Spleen (tissue), 11 donors: ENCODE data around the gene GNAZ. TPM values are rescaled to one million over a fixed set of nuclear protein-coding genes. Genes with fewer than 3 reads are reported as not detected.

ENCODE experiments used
- DNase-seq: peaks from one replicate; pipeline ENCODE4 v3.0.0-alpha.2; 2020
- H3K27ac ChIP-seq, 8 donors: fragments of 200-600 bp; sonication (generic) in 7 of 8; 1 replicate in 4 of 8; 2 replicates in 4 of 8; pipeline versions ENCODE4 v1.5.0 to v1.8.0; 2016 to 2021; ENCODE audit warnings: inconsistent platforms in 4 of 8, mild to moderate bottlenecking in 4 of 8, moderate library complexity in 1 of 8
- H3K27me3 ChIP-seq, 7 donors: fragments of 200-600 bp; sonication (generic) in 6 of 7; replicated peaks in 1 of 7; 1 replicate in 4 of 7; 2 replicates in 3 of 7; pipeline versions ENCODE4 v1.5.0 to v1.8.0; 2016 to 2021; ENCODE audit warnings: inconsistent platforms in 3 of 7, mild to moderate bottlenecking in 1 of 7
- H3K36me3 ChIP-seq, 6 donors: fragments of 200-600 bp; sonication (generic) in 5 of 6; 1 replicate in 4 of 6; 2 replicates in 2 of 6; pipeline versions ENCODE4 v1.5.0 to v1.8.0; 2016 to 2021; ENCODE audit warnings: inconsistent platforms in 2 of 6
- H3K4me1 ChIP-seq, 6 donors: fragments of 200-600 bp; sonication (generic) in 5 of 6; 1 replicate in 3 of 6; 2 replicates in 3 of 6; pipeline versions ENCODE4 v1.5.0 to v1.8.0; 2016 to 2021; ENCODE audit warnings: inconsistent platforms in 3 of 6
- H3K4me3 ChIP-seq, 8 donors: fragments of 200-600 bp; sonication (generic) in 7 of 8; 1 replicate in 4 of 8; 2 replicates in 4 of 8; pipeline versions ENCODE4 v1.5.0 to v1.8.0; 2016 to 2021; ENCODE audit warnings: inconsistent platforms in 4 of 8, mild to moderate bottlenecking in 4 of 8, moderate library complexity in 2 of 8
- H3K9me3 ChIP-seq, 8 donors: fragments of 200-600 bp; sonication (generic) in 7 of 8; 1 replicate in 4 of 8; 2 replicates in 4 of 8; pipeline versions ENCODE4 v1.5.0 to v1.8.0; 2016 to 2021; ENCODE audit warnings: inconsistent platforms in 4 of 8
- CTCF ChIP-seq, 11 experiments: fragments of 200-600 bp in 7 of 11; fragments of 450-650 bp in 4 of 11; sonication (generic) in 4 of 11; IDR thresholded peaks in 8 of 11; conservative IDR thresholded peaks in 3 of 11; 1 replicate in 7 of 11; 2 replicates in 4 of 11; pipeline versions ENCODE4 v1.4.0 to v1.8.0; 2016 to 2021; ENCODE audit warnings: antibody characterized with exemption in 11 of 11, inconsistent platforms in 4 of 11, mild to moderate bottlenecking in 1 of 11
- POLR2A ChIP-seq, 3 donors: fragments of 450-650 bp; IDR thresholded peaks; one replicate each; pipeline ENCODE4 v1.5.1; 2017; ENCODE audit warnings: antibody characterized with exemption in 3 of 3, mild to moderate bottlenecking in 1 of 3
- POLR2AphosphoS5 ChIP-seq, 3 donors: sonication (generic); formaldehyde crosslinking; IDR thresholded peaks; one replicate each; pipeline ENCODE4 v1.5.1; 2017; ENCODE audit warnings: antibody characterized with exemption in 3 of 3
- WGBS, 5 donors: extraction: QIAGEN DNeasy Blood & Tissue Kit in 3 of 5; methylation state at CpG; one replicate each; pipeline versions ENCODE4 v1.1.5 to v1.1.7; 2013 to 2018; 5-methylcytosine and 5-hydroxymethylcytosine counted together
- intact Hi-C: fragments of 100-400 bp; cut with DNase I; formaldehyde crosslinking; loops from one replicate; pipeline ENCODE4 v1.15.0; 2023; ENCODE audit warnings: low total_unique reads
- polyA plus RNA-seq, 3 donors: library from polyadenylated mRNA; stranded (reverse); fragments of 200-250 nt; gene quantifications; one replicate each; pipeline ENCODE4 v1.2.1, GENCODE V29; 2013
- total RNA-seq, 7 donors: library from RNA; depleted of rRNA in 3 of 7; stranded (reverse); fragments of >200 nt in 3 of 7; fragmentation: NEBNext Ultra II Directional in 4 of 7; extraction: Animal tissue kit (Norgen Biotek cat#: 25700) in 4 of 7; gene quantifications; one replicate each; pipeline versions ENCODE4 v1.1.0 to v1.2.1, GENCODE V29; 2016 to 2021
- donor health status: healthy with polysubstance abuse.
- donor health status: DM: no; HTN: no; CAD: no; lungs with moderate emphysema.
- donor health status: DM: no; HTN: no; CAD: no.
- donor health status: Bipolar disorder and iron deficiency.
- donor health status: healthy.
- donor health status: DM: no; HTN: no; CAD: no.
- donor health status: DM: yes; HTN: yes; CAD: no.

Gene GNAZ
- total and polyA plus RNA-seq, 10 donors, result 2.3 to 11.8 (median 6.8) TPM

- no peak for TF ChIP-seq CTCF (IDR thresholded peaks at IDR 0.05 in 8 of 11, conservative IDR thresholded peaks at IDR 0.05 in 3 of 11)
- no peak for TF ChIP-seq POLR2AphosphoS5 (IDR thresholded peaks at IDR 0.05)
- no peak for TF ChIP-seq POLR2A (IDR thresholded peaks at IDR 0.05)
- no peaks in the 10 kb centered on the region for H3K9me3 ChIP-seq
- H3K27me3 ChIP-seq, result no peaks in the 10 kb centered on the region
- H3K27ac ChIP-seq, result no peak overlapping the region
- no peak for DNase-seq
- peaks cover 4 to 29% (median 17%) of the 10 kb centered on the region in 6 donors for H3K4me1 ChIP-seq
- 67 to 87% (median 76%) methylated on average over 9 of the region's 9 CpGs for WGBS, 5 donors
- H3K4me3 ChIP-seq, result no peak overlapping the region
- intact Hi-C loops, result no loop called here
- no peaks in the 10 kb centered on the region for H3K36me3 ChIP-seq
Observed at GRCh38 chr22:23085785-23086184, 15.5 kb downstream of the GNAZ start.

DNA sequence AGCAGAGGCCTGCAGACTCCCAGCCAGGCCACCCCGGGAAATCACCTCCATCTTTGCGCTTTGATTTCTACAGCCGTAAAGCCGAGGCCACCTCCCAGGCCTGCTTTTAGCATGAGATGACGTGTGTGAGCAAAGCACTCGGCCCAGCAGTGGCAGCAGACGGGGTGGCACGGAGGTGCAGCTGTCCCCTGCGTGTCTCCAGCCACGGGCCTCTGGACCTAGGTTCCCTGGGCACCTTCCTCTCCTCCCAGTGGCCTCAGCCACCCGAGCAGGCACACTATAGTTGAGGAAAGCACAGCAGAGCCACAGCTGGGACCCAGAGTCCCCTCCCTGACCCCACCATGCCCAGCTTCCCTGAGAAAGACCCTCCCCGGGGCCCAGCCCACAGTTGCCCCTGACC, 15.9 kb downstream of the GNAZ start:
- TF ChIP-seq POLR2A (IDR thresholded peaks at IDR 0.05) (no peak), POLR2AphosphoS5 (IDR thresholded peaks at IDR 0.05) (no peak), CTCF (IDR thresholded peaks at IDR 0.05 in 8 of 11, conservative IDR thresholded peaks at IDR 0.05 in 3 of 11) (no peak)
- WGBS, 5 donors, result 80 to 92% (median 85%) methylated on average over 12 of the region's 12 CpGs
- peak overlapping the region in 2 of 8 donors; percentile 1 to 22 for H3K27ac ChIP-seq
- H3K9me3 ChIP-seq, result no peaks in the 10 kb centered on the region
- H3K4me1 ChIP-seq, result peaks cover 4 to 29% (median 17%) of the 10 kb centered on the region in 6 donors
- H3K36me3 ChIP-seq, result no peaks in the 10 kb centered on the region
- H3K27me3 ChIP-seq, result no peaks in the 10 kb centered on the region
- intact Hi-C loops, result no loop called here
- DNase-seq, result no peak
- no peak overlapping the region for H3K4me3 ChIP-seq

- no peaks in the 10 kb centered on the region for H3K27me3 ChIP-seq
- peaks cover 4 to 29% (median 17%) of the 10 kb centered on the region in 6 donors for H3K4me1 ChIP-seq
- peak overlapping the region in 2 of 8 donors; percentile 1 to 22 for H3K27ac ChIP-seq
- WGBS, 5 donors, result 25 to 48% (median 42%) methylated on average over 10 of the region's 10 CpGs
- no peaks in the 10 kb centered on the region for H3K36me3 ChIP-seq
- no peak for DNase-seq
- intact Hi-C loops, result no loop called here
- no peak overlapping the region for H3K4me3 ChIP-seq
- TF ChIP-seq POLR2A (IDR thresholded peaks at IDR 0.05), result no peak
- TF ChIP-seq POLR2AphosphoS5 (IDR thresholded peaks at IDR 0.05), result peak; percentile 66 to 78 (median 72)
- no peaks in the 10 kb centered on the region for H3K9me3 ChIP-seq
Observed at GRCh38 chr22:23086787-23087186, 16.5 kb downstream of the GNAZ start.

DNA sequence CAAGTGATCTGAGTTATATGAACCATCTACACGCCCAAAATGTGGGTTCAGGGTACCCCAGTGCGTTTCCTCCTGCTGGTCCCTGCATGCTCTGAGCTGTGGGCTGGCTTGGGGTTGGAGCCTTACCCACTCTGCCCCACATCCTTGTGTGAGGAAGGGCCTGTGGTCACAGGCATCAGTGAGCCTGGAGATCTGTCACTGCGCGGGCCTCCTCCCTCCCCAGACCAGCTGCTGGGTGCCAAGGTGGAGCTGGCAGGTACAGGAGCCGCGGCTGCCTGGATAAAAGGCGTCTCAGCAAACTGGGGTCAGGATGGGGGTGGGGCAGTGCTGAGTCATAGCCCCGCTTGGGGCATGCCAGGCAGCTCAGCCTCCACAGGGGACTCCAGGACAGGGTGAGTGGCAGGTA, 17.9 kb downstream of the GNAZ start:
- intact Hi-C loops, result no loop called here
- Histone ChIP-seq H3K4me1 (peaks cover 4 to 29% (median 17%) of the 10 kb centered on the region in 6 donors), H3K27me3 (no peaks in the 10 kb centered on the region), H3K4me3 (no peak overlapping the region), H3K27ac (no peak overlapping the region), H3K9me3 (no peaks in the 10 kb centered on the region), H3K36me3 (no peaks in the 10 kb centered on the region)
- 54 to 85% (median 61%) methylated on average over 5 to 8 of the region's 8 CpGs for WGBS, 5 donors
- TF ChIP-seq CTCF (IDR thresholded peaks at IDR 0.05 in 8 of 11, conservative IDR thresholded peaks at IDR 0.05 in 3 of 11), result no peak
- no peak for TF ChIP-seq POLR2A (IDR thresholded peaks at IDR 0.05)
- no peak for TF ChIP-seq POLR2AphosphoS5 (IDR thresholded peaks at IDR 0.05)
- no peak for DNase-seq

GRCh38 chr22:23089010-23089409, 18.7 kb downstream of the GNAZ start:
- no peak overlapping the region for H3K27ac ChIP-seq
- H3K36me3 ChIP-seq, result no peaks in the 10 kb centered on the region
- no peaks in the 10 kb centered on the region for H3K27me3 ChIP-seq
- intact Hi-C loops, result no loop called here
- no peaks in the 10 kb centered on the region for H3K9me3 ChIP-seq
- DNase-seq, result no peak
- 88 to 94% (median 93%) methylated on average over 6 to 10 of the region's 10 CpGs for WGBS, 5 donors
- TF ChIP-seq POLR2AphosphoS5 (IDR thresholded peaks at IDR 0.05) (no peak), POLR2A (IDR thresholded peaks at IDR 0.05) (no peak), CTCF (IDR thresholded peaks at IDR 0.05 in 8 of 11, conservative IDR thresholded peaks at IDR 0.05 in 3 of 11) (no peak)
- H3K4me3 ChIP-seq, result no peak overlapping the region
- peaks cover 4 to 29% (median 17%) of the 10 kb centered on the region in 6 donors for H3K4me1 ChIP-seq
